GM18907 (cell line): ENCODE measurements around the gene BSDC1.
A peak's percentile ranks its signal among the peaks of the same experiment; 100 is the strongest.

Experiments
- ATAC-seq: cut with Tn5 transposase; IDR thresholded peaks from one replicate; pipeline ENCODE4 v1.9.1; 2021; ENCODE audit warnings: mild to moderate bottlenecking, moderate library complexity; ENCODE audit not compliant: unreplicated experiment

BSDC1 gene

GRCh38 chr1:32338637-32339145 is 55.5 kb downstream of the BSDC1 start:
- ATAC-seq: no peak

DNA sequence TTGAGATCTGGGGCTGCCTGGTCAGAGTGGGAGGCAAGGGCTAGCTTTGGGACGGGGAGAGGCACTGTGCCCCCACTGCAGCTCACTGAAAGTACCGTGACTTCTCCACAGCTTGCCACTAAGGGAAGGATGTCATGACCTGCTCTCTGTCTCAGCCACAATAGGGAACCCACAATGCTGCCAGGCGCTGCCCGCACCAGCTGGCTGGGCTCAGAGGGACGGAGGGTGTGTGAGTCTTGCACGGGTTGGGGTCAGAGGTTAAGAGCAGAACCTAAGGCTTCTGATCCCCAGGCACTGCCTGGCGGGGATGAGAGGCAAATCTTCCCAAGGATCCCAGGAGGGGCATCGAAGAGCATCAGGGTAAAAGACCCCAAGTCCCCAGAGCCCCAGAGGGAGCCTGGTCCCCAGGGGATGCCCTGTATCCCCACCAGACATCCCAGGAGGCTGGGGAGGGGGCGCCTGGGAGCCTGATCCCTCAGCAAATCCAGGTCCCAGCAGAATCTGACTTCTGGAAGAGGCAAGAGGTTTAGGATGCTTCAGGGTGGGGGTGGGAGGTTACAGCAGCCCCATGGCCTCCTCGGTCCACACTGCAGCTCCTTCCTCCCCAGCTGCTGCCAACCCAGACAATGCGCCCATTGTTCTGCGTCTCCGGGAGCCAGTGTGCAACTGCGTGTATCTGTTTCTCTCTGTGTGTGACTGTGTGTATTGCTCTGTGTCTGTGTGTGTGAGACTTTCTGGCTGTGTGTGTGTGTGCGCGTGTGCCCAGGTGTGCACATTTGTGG is 56.2 kb downstream of the BSDC1 start:
- ATAC-seq: peak; percentile 26

- ATAC-seq: peak; percentile 42
These were observed 57.1 kb downstream of the BSDC1 start for GRCh38 chr1:32336963-32337675.

DNA sequence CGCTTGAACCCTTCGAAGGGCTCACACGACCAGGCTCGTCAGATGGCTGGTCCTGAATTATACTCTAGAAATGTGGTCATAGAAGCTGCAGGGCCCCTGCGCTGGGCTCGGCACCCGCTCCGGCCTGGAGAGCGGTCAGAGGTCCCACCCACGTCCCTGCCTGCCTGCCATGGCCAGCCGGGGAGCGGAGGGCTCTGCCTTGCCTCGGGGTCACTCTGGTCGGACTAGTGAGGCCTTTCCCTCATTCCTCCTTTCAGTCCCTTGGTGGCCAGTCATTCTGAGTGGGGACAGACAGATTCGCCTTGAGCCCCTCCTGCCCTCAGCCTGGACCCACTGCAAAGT is 57.7 kb downstream of the BSDC1 start:
- ATAC-seq: no peak

- ATAC-seq: peak; percentile 49
These were observed 58.3 kb downstream of the BSDC1 start, which contains the start of gene MARCKSL1 for GRCh38 chr1:32335790-32336590. MARCKSL1 (minus strand) TSS chr1:32336233; CDS start chr1:32336033, 200 bp downstream.

- no peak for ATAC-seq
These were observed 58.8 kb downstream of the BSDC1 start for GRCh38 chr1:32335535-32335789.

DNA sequence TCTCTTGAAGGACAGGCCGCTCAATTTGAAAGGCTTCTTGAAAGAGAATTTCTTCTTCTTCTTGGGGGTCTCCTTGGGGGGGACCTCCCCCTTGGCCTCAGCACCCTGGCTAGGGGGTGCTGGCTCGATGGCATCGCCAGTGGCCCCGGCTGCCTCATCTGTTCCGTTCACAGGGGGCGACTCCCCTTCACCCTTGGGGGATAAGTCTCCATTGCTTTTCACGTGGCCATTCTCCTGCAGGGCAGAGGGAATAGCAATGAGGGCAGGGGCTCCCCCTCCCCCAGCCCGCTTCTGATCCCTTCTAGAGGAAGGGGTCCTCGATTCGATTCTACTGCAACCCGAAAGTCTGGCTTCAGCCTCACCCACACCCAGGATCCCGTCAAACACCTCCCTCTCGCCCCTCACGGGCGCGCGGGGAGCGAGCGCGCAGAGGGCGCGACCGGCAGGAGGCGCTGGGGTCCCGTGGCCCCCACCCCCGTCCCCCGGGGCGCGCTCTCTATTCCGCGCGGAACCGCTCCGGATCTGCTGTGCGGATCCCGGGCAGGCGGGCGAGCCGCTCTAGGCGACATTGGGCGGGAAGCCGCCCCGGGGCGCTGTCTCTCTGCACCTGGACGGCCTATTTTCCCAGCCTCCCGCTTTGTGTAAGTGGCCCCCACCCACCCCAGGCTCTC is 59.2 kb downstream of the BSDC1 start:
- no peak for ATAC-seq

- ATAC-seq: no peak
These were observed 59.9 kb downstream of the BSDC1 start for GRCh38 chr1:32334274-32334861.

DNA sequence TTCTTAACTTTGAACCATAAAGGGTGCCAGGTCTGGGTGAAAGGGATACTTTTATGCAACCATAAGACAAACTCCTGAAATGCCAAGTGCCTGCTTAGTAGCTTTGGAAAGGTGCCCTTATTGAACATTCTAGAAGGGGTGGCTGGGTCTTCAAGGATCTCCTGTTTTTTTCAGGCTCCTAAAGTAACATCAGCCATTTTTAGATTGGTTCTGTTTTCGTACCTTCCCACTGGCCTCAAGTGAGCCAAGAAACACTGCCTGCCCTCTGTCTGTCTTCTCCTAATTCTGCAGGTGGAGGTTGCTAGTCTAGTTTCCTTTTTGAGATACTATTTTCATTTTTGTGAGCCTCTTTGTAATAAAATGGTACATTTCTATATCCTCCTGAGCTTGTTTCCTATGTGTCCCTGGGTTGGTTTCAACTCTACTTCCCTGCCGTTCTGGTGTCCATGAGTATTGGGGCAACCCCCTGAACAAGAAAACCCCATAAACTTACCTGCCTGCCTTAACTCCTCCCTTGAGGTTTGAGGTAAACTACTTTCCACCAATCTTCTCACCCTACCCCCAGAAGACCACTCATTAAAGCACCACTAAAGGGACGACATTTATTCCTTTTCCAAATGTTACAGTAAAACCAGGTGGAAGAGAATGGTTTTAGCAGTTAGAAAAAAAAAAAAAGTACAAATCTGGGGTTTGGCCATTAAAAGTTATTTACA is 60.8 kb downstream of the BSDC1 start:
- no peak for ATAC-seq

GRCh38 chr1:32332290-32333079 is 61.8 kb downstream of the BSDC1 start:
- ATAC-seq: no peak

DNA sequence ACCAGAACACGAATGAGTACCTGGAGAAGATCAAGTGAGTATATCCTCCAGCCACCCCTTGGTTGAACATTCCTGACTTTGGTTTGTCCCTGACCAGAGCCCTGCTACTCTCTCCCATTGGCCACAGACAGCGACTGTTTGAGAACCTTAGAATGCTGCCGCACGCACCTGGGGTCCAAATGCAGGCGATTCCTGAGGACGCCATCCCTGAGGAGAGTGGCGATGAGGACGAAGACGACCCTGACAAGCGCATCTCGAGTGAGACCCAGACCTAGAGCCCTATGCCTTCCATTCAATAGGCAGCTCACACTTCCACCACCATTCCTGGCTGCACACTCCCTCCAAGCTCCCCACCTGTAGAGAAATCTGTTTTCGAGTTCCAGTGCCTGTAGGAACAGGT is 62.7 kb downstream of the BSDC1 start:
- ATAC-seq: no peak

DNA sequence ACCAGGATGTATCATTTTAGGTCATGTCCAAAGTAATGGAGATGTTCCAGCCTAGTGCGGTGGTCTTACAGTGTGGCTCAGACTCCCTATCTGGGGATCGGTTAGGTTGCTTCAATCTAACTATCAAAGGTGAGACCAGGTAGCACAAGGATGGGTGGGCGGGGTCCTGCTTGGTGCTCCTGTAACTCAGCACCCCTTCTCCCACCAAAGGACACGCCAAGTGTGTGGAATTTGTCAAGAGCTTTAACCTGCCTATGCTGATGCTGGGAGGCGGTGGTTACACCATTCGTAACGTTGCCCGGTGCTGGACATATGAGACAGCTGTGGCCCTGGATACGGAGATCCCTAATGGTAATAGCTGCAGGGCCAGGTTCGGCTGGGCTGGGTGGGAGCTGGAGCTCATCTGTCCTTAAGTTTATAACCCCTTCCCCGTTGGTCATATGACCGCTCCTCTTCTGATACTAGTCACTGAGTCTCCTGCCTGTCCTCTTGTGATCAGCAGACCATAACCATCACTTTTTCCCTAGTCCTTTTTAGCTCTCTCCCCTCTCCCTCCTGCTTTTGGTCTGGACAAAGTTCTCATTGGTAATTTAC is 63.6 kb downstream of the BSDC1 start:
- ATAC-seq: no peak

- ATAC-seq: no peak
These were observed 64.2 kb downstream of the BSDC1 start for GRCh38 chr1:32329931-32330466.

- no peak for ATAC-seq
These were observed 67.0 kb downstream of the BSDC1 start for GRCh38 chr1:32327204-32327603.

DNA sequence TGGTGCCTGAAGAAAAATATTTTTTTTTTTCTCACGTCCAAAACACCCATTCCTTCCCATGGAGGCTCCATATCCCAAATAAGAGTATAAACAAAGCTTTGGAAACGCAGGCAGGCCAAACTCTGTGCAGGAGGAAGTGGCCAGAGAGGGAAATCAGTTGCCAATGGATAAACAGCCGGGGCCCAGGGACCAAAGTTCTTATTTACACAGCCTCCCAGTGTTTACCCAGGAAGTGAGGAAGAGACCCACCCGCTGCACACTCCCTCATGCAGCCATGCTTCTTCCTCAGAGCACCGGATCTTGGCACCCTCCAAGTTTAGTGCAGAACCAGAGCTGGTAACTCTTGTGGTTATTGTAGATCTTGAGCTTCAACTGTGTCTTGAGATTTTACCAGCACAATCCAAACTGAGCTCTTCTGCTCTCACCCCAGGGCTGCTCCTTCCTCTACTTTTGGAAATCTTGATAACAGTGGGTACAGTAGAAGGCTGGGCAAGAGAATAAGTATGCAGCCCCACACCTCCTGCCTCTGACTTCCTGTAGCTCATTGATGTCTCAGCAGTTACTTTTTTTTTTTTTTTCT is 72.4 kb downstream of the BSDC1 start:
- no peak for ATAC-seq

DNA sequence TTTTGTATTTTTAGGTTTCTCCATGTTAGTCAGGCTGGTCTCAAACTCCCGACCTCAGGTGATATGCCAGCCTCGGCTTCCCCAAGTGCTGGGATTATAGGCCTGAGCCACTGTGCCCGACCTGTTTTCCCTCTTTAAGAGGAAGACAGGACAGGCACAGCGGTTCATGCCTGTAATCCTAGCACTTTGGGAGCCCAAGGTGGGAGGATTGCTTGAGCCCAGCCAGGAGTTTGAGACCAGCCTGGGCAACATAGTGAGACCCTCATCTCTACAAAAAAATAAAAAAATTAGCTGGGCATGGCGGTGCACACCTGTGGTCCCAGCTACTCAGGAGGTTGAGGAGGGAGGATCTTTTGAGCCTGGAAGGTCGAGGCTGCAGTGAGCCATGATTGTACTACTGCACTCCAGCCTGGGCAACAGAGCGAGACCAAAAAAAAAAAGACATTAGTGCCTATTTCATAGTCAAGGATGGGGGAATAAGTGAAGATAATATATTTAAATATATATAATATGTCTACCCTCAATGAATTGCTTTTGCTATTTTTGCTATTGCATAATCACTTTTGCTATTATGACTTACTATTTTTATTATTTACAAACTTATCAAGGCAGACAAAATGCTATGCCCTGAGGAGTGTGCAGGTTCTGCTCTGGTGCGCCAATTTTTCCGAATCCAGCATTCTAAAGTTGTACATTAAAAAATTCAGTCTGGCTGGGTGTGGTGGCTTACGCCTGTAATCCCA is 75.9 kb downstream of the BSDC1 start:
- no peak for ATAC-seq

- ATAC-seq: peak; percentile 12
These were observed 77.4 kb downstream of the BSDC1 start for GRCh38 chr1:32316903-32317277.
